ENCODE results near the gene COL5A1.

The COL5A1 gene

DNA sequence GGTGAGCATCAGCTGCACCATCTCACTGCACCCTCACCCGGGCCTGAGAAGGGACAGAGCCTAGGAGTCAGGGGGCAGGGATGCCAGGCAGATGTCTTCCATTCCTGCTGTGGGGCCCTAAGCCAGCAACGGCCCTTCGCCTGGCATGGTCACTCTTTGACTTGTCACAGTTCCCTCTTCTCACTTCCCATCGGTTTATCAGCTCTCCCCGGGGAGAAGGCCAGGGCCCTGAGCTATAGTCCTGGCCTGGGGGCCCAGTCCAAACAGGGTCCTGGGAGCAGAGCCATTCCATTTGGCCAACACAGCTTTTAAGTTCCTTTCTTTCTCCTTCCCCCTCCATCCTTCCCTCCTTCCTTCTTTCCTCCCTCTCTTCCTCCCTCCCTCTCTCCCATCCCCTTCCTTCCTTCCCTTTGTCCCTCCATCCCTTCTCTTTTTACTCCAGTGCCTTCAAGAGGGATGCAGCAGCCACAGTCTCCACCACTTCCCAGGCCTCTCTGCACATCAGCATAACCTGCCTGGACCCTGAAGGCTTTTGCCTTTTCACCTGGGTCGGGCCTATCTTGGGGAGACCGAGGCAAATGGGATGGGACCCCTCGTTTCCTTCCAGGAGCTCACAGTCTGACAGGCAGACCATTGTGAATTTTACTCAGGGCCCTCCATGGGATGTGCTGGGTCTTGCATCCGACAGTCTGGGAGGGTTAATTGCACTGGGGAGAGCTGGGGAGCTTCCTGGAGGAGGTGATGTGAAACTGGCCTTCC, 4.2 kb downstream of the COL5A1 start:
- no peak overlapping the region for H3K4me3 ChIP-seq (ENCODE audit: low read length)
- no peak for TF ChIP-seq ZNF274 (IDR thresholded peaks at IDR 0.05; ENCODE audit: low read depth, low read length)

DNA sequence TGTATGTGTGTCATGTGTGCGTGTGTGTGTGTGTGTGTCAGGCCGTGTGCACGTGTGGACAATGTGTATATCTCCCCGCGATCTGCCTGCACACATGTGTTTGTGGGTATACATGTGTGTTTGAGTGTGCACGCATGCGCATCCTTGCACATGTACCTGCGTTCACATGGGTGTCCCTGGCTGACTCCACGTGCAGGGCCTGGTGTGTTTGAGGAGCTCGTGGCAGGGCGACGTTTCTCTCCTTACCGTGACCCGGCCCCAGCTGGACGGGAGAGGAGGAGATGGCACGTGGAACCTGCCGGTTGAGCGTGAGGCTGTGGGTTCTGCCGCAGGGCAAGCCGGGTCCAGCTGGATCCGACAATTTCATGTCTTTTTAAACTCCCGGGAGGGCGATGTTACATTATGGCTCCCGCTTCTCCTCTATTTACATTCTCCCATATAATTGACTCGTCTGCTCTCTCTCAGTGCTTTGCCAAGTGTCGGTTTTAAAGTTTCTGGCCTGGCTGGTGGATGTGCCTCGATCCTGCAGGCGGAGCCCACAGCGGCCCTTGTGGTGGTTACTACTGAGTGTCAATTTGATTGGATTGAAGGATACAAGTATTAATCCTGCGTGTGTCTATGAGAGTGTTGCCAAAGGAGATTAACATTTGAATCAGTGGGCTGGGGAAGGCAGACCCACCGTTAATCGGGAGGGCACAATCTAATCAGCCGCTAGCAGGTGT, 5.9 kb downstream of the COL5A1 start:
- no peak overlapping the region for H3K4me3 ChIP-seq (ENCODE audit: low read length)
- TF ChIP-seq ZNF274 (IDR thresholded peaks at IDR 0.05; ENCODE audit: low read depth, low read length), result no peak

DNA sequence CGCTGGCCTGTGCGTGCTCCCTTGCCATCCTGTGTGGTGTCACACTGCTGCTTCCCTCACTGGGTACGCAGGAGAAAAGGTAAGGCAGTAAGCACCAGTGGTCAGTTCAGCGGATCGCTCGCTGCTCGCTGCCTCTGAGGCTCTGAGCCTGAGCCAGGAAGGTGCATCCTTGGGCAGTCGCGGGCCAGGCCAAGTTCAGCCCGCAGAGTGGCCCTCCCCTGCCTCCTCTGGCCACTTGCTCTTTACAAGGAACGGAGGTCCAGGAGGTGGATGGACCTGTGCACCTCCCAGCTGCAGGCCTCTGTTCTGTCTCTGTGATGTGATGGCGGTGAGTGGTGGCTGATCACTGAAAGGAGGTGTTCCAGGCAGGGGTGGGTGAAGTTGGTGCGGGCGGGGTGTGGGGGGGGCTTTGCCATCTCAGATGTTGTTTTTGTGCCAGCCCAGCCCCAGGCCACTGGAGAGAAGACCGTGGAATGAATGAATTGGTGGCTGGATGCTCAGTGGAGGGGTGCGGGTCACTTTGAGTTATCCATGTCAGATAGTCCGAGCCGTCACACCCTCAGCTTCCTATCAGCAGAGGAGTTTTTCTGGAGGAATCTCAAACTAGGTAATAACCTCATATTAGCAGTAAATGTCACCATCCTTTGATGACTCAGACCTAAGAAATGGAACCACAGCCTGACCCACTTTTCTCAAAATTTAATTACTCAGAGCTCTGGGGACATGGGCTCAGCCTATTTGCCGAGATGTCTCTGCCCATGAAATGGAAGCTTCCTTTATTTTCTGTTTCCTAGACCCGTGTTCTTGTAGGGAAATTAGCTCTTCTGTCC, 7.3 kb downstream of the COL5A1 start:
- no peak overlapping the region for H3K4me3 ChIP-seq (ENCODE audit: low read length)
- no peak for TF ChIP-seq ZNF274 (IDR thresholded peaks at IDR 0.05; ENCODE audit: low read depth, low read length)

DNA sequence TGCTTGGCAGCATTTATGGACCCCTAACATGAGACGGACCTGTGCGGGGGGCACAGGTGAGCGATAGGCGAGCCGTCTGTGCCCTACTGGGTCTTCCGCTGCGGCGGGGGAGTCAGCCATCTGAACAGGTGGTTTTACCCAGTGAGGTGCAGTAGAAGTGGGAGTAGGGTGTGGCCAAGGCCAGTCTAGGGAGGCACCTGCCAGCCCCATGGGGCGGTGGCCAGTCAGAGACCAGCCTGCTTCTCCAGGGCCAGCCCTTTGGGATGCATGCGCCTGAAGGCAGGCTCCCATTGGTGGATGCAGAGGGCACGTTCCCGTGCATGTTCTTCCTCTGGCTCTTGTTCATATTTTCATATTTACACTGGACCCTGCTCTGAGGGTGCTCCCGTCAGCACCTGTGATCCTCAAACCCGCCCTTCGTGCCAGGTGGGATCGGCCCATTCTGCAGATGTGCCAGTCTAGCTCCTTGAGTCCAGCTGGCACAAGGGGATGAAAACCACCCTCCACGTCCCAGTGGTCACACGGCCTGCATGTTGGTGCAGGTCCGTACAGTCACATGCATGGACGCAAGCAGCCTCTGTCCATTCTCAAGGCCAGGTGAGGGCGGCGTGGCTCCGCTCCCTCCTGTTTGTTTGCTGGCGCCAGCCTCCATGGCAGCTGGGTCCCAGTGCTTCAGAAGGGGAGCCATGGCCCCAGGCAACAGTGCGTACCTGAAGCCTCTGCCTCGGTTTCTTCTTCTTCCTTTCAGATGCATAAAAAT, 9.0 kb downstream of the COL5A1 start:
- no peak for TF ChIP-seq ZNF274 (IDR thresholded peaks at IDR 0.05; ENCODE audit: low read depth, low read length)
- H3K4me3 ChIP-seq (ENCODE audit: low read length), result no peak overlapping the region

DNA sequence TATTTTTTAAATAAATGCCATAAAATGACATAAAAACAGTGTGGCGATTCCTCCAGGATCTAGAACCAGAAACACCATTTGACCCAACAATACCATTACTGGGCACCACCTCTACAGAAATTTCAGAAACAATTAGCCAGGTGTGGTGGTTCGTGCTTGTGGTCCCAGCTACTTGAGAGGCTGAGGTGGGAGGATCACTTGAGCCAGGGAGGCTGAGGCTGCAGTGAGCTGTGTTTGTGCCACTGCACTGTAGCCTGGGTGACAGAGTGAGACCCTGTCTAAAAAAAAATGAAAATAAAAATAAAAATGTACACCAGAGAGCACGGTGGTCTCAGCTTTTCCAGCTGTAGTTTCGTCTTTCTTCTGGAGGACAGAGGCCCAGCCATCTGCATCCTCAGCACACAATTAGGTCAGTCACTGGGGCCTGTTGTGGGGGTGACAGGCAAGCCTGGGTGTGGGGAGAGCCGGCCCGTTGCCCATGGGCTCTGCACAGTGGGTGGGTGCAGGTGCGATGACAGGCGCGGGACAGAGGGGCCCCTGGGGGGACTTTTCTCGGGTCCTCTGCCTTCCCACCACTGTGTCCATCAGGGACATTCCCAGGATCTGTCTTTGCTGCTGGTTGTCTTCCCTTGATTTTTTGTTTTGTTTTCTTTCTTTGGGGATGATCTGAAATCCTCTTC, 9.8 kb downstream of the COL5A1 start:
- H3K4me3 ChIP-seq (ENCODE audit: low read length), result no peak overlapping the region
- TF ChIP-seq ZNF274 (IDR thresholded peaks at IDR 0.05; ENCODE audit: low read depth, low read length), result no peak

DNA sequence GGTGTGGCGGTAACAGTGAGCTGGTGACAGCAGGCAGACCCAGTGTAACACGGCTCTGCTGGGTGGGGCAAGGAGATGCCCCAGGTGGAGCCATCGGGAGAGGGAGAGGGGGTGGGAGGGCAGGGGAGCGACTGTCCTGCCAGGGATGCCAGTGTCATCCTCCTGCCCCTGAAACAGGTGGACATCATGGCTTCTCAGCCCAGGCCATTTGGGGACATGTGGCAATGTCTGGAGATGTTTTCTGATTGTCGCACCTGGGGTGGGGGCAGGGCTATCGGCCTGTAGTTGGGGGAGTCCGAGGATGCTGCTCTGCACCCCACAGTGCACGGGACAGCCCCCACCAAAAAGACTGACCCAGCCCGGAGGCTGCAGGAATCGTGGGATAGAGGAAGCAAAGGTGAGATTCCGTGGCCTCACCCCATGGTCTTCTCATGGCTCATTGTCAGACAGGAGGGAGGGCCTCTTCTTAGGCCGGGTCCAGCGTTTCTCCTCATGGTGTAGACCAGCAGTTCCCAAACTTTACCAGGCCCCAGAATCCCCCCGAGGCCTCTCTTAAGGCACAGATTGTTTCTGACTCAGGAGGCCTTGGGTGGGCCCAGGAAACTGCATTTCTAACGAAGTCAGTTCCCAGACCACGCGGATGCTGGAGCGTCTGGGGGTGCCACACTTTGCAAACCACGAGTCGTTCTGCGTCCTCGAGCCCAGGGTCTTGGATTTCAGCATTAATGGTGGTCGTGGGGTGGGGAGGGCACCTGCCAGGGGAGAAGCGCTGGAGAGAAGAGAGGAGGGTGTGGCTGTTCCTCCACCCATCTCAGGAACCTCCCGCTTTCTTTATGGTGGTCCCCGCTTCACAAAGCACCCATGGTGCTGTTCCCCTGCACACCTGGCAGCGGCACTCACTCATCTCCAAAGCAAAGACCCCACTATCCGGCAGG, 11.0 kb downstream of the COL5A1 start:
- H3K4me3 ChIP-seq (ENCODE audit: low read length), result no peak overlapping the region
- no peak for TF ChIP-seq ZNF274 (IDR thresholded peaks at IDR 0.05; ENCODE audit: low read depth, low read length)

DNA sequence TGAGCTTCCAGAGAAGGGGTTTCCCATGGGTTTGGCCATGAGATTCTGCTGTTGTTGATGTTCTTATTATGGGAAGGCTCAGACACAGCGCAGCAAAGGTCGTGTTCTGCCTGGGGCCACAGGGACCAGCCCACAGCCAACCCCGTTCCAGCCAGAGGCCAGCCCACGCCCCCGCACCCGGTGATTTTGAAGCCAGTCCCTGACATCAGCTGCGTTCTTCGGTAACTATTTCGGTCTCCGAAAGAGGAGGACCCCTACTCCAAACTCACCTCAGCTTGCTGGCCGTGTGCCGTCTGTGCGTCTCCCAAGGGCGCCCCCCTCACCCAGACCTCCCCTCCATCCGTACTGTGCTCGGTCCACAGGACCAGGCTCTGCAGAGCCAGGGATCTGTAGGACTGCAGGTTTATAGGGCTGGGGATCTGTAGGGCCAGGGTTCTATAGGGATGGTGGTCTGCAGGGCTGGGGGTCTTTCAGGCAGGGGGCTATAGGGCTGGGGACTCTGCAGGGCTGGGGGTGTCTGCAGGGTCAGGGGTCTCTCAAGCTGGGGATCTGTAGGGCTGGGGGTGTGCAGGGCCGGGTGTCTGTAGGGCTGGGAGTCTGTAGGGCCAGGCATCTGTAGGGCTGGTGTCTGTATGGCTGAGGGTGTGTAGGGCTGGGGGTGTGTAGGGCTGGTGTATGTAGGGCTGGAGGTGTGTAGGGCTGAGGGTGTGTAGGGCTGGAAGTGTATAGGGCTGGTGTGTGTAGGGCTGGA, 11.8 kb downstream of the COL5A1 start:
- no peak overlapping the region for H3K4me3 ChIP-seq (ENCODE audit: low read length)
- no peak for TF ChIP-seq ZNF274 (IDR thresholded peaks at IDR 0.05; ENCODE audit: low read depth, low read length)

DNA sequence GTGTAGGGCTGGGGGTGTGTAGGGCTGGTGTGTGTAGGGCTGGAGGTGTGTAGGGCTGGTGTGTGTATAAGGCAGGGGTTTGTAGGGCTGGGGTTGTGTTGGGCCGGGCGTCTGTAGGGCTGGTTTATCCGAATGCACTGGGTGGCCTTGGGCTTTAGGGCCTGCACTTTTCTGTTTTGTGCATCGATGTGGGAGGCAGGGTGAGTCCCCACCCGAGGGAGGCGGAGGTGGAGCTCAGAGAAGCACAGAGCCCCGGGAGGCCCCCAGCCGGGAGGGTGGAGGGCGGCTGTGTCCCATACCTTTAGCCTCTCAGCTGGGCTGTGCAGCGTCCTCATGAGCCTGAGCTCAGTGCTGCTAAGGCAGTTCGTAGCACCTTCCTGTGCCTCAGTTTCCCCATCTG, 13.5 kb downstream of the COL5A1 start:
- no peak for TF ChIP-seq ZNF274 (IDR thresholded peaks at IDR 0.05; ENCODE audit: low read depth, low read length)
- no peak overlapping the region for H3K4me3 ChIP-seq (ENCODE audit: low read length)

DNA sequence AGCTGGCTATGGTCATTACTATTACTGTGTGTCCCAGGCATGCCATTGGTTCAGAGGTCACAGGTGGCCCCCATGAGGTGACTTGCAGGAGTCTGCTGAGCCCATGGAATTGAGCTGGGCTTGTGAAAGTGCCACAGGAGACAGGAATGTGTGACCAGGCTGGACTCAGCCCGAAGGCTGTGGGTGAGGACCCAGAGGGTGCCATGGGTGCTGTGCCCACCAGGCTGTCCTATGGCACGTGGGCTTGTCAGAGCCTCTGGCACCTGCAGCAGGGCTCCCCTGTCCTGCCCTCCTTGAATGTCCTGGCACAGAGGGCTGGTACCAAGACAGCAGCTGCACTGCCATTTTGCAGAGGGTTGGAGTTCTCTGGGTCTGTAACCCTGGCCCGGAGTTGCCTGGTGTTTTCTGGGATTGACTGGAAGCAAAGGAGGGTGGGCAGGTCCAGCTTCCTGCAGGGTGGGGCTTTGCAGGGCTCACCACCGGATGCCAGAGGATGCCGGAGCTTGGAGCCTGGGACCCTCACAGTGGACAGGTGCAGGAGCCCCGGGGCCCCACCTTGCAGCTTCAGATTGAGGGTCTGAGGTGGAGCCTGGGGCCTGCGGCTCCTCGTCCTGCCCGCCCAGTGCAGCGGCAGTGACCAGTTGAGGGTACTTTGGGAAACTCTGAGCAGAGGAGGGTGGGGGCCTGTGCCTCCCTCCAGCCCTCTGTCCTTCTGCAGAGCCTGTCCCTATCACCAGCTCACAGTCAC, 14.2 kb downstream of the COL5A1 start:
- no peak for TF ChIP-seq ZNF274 (IDR thresholded peaks at IDR 0.05; ENCODE audit: low read depth, low read length)
- no peak overlapping the region for H3K4me3 ChIP-seq (ENCODE audit: low read length)

DNA sequence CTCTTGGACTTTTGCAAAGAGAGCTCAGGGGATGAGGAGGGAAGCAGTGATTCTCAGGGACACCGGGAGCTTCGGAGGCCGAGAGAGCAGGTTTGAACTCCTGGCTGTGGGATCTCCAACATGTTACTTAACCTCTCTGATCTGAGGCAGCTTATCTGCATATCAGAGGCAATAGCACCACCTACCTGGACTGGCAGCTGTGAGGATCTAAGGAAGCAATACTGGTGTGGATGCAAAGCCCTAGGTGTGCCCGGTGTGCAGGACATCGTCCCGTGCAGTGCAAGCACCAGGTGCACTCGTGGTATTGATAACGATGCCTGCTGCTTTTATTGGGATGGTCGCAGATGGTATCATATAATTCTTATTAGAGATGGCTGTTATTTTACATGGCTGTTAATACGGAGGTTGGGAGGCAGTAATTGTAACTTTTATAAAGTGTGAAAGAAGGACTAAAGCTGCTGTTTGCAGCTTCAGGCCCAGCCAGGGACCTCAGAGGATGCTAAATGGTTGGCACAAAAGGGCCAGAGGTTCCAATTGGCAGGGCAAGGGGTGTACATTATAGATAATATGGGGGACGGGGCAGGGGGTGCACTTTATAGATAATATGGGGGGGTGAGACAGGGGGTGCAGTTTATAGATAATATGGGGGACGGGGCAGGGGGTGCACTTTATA, 14.9 kb downstream of the COL5A1 start:
- TF ChIP-seq ZNF274 (IDR thresholded peaks at IDR 0.05; ENCODE audit: low read depth, low read length), result no peak
- H3K4me3 ChIP-seq (ENCODE audit: low read length), result no peak overlapping the region
